GM12878 (cell line): ENCODE data around the gene METTL8. TPM values are rescaled to one million over a fixed set of nuclear protein-coding genes. Genes with fewer than 3 reads are reported as not detected.
A peak's percentile ranks its signal among the peaks of the same experiment; 100 is the strongest.

Experiments used
- BCL3 ChIP-seq: IDR thresholded peaks from 2 replicates; pipeline ENCODE4 v1.6.1; 2011; ENCODE audit warnings: borderline replicate concordance, low read depth, mild to moderate bottlenecking, moderate library complexity, low read length; ENCODE audit not compliant: insufficient read depth, poor library complexity, severe bottlenecking
- CBX5 ChIP-seq: sonication (generic); IDR thresholded peaks from 2 replicates; pipeline ENCODE4 v1.6.1; 2016; ENCODE audit warnings: low read depth, moderate library complexity, mild to moderate bottlenecking, inconsistent platforms
- CHD1 ChIP-seq: IDR thresholded peaks from 2 replicates; pipeline ENCODE4 v1.6.1; 2012; ENCODE audit warnings: low read depth, low read length, improper control_type of control experiment
- JUNB ChIP-seq: IDR thresholded peaks from 2 replicates; pipeline ENCODE4 v1.6.1; 2016; ENCODE audit warnings: antibody characterized with exemption, mild to moderate bottlenecking
- MEF2B ChIP-seq: fragments of 450-650 bp; IDR thresholded peaks from 2 replicates; pipeline ENCODE4 v1.6.1; 2018; ENCODE audit warnings: mild to moderate bottlenecking, moderate library complexity; ENCODE audit not compliant: partially characterized antibody, poor library complexity, severe bottlenecking
- NRF1 ChIP-seq: conservative IDR thresholded peaks from 2 replicates; pipeline ENCODE4 v1.6.1; 2011; ENCODE audit warnings: mild to moderate bottlenecking, low read depth, low read length, improper control_type of control experiment
- PAX8 ChIP-seq: fragments of 450-650 bp; IDR thresholded peaks from 2 replicates; pipeline ENCODE4 v1.6.1; 2017; ENCODE audit warnings: mild to moderate bottlenecking, moderate library complexity
- PKNOX1 ChIP-seq: fragments of 450-650 bp; IDR thresholded peaks from 2 replicates; pipeline ENCODE4 v1.6.1; 2016; ENCODE audit warnings: mild to moderate bottlenecking
- PML ChIP-seq: IDR thresholded peaks from 2 replicates; pipeline ENCODE4 v1.6.1; 2012; ENCODE audit warnings: low read length, inconsistent platforms
- POU2F2 ChIP-seq: IDR thresholded peaks from 3 replicates; pipeline ENCODE4 v1.6.1; 2011; ENCODE audit warnings: low read depth, mild to moderate bottlenecking, low read length, borderline replicate concordance
- RCOR1 ChIP-seq: conservative IDR thresholded peaks from 2 replicates; pipeline ENCODE4 v1.6.1; 2012; ENCODE audit warnings: low read depth, low read length, improper control_type of control experiment
- SMC3 ChIP-seq: IDR thresholded peaks from 2 replicates; pipeline ENCODE4 v1.6.1; 2011; ENCODE audit warnings: low read length, improper control_type of control experiment, borderline replicate concordance
- SREBF1 ChIP-seq: IDR thresholded peaks from 2 replicates; pipeline ENCODE4 v1.6.1; 2012; ENCODE audit warnings: mild to moderate bottlenecking, low read length
- STAT3 ChIP-seq: IDR thresholded peaks from 2 replicates; pipeline ENCODE4 v1.6.1; 2011; ENCODE audit warnings: low read depth, low read length, improper control_type of control experiment
- SUZ12 ChIP-seq: fragments of 200-600 bp; sonication (generic); IDR thresholded peaks from one replicate; pipeline ENCODE4 v1.6.1; 2018; ENCODE audit warnings: antibody characterized with exemption, mild to moderate bottlenecking; ENCODE audit not compliant: unreplicated experiment
- YBX1 ChIP-seq: fragments of 450-650 bp; IDR thresholded peaks from 2 replicates; pipeline ENCODE4 v1.6.1; 2016; ENCODE audit warnings: antibody characterized with exemption
- ZNF207 ChIP-seq: fragments of 450-650 bp; IDR thresholded peaks from 2 replicates; pipeline ENCODE4 v1.6.1; 2014; ENCODE audit warnings: antibody characterized with exemption, mild to moderate bottlenecking, borderline replicate concordance
- ZNF687 ChIP-seq: fragments of 450-650 bp; IDR thresholded peaks from 2 replicates; pipeline ENCODE4 v1.6.1; 2017; ENCODE audit warnings: mild to moderate bottlenecking, moderate library complexity
- ZSCAN29 ChIP-seq: fragments of 450-650 bp; IDR thresholded peaks from 2 replicates; pipeline ENCODE4 v1.6.1; 2017; ENCODE audit warnings: mild to moderate bottlenecking, moderate library complexity
- polyA plus RNA-seq, 11 experiments: library from polyadenylated mRNA; depleted of rRNA in 4 of 11; unstranded in 6 of 11; stranded (reverse) in 5 of 11; fragments of >200 nt; fragmentation: Nextera tagmentation in 4 of 11; fragmentation: Illumina TruSeq in 1 of 11; extraction: Ambion mirVana in 4 of 11; extraction: Trizol in 1 of 11; gene quantifications; 1 replicate in 1 of 11; 2 replicates in 10 of 11; pipeline versions ENCODE4 v1.2.1 to v1.2.3, GENCODE V29; 2011 to 2016; ENCODE audit warnings: inconsistent platforms in 2 of 11, missing spikeins in 2 of 11, low read depth in 1 of 11
- total RNA-seq, 4 experiments: library from RNA; depleted of rRNA in 3 of 4; stranded (reverse); fragments of >200 nt in 3 of 4; fragmentation: Illumina TruSeq in 1 of 4; extraction: Trizol in 1 of 4; gene quantifications; 2 replicates each; pipeline versions ENCODE4 v1.2.1 to v1.2.3, GENCODE V29; 2013 to 2021
- TF ChIP-seq, protein P1 (sequence below): IDR thresholded peaks from 2 replicates; pipeline ENCODE4 v1.6.1; 2012; ENCODE audit warnings: improper control_type of control experiment, low read depth, low read length; ENCODE audit not compliant: insufficient replicate concordance

The METTL8 gene
- total and polyA plus RNA-seq, 10 of the 15 experiments (the other 5 are each of a cell fraction or from before 2014, with no cell fraction given): 30.8 to 96.3 (median 51.5) TPM

DNA sequence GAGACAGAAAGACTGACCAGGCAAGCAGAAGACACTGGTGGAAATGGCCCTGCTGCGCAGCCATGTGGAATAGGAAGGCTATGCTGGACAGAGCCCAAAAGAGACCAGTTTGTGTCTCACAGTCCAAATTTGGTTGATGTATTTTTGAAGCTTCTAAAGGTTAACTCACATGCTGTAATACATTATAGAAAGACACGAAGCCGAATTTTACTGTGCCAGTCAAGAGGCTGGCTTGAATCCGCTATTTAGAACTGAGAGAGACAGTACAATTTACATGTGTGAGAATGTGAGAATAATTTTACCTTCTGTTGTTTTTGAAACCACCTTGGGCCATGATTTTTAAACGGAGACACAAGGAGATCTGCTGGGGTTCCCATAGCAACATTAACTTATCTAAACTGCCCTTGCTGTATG lies 113.6 kb downstream of the METTL8 start (continued):
- TF ChIP-seq RCOR1 (0 out of 2 replicates have a peak, but pooled peaks have one; percentile 64), SUZ12 (no peak), PML (no peak), BCL3 (peak; percentile 82), POU2F2 (0 out of 3 replicates have a peak, but pooled peaks have one; percentile 6), YBX1 (no peak), PAX8 (no peak), PKNOX1 (peak; percentile 84), ZSCAN29 (no peak; the same call in 1 of the 2 replicates), MEF2B (peak; percentile 32), CBX5 (peak; percentile 50), SREBF1 (no peak), JUNB (no peak), ZNF687 (peak; percentile 86), ZNF207 (0 out of 2 replicates have a peak, but pooled peaks have one; percentile 39), CHD1 (0 out of 2 replicates have a peak, but pooled peaks have one; percentile 75), NRF1 (no peak), STAT3 (peak; percentile 19; the same call in 1 of the 2 replicates), SMC3 (no peak)
- TF ChIP-seq, protein P1, sequence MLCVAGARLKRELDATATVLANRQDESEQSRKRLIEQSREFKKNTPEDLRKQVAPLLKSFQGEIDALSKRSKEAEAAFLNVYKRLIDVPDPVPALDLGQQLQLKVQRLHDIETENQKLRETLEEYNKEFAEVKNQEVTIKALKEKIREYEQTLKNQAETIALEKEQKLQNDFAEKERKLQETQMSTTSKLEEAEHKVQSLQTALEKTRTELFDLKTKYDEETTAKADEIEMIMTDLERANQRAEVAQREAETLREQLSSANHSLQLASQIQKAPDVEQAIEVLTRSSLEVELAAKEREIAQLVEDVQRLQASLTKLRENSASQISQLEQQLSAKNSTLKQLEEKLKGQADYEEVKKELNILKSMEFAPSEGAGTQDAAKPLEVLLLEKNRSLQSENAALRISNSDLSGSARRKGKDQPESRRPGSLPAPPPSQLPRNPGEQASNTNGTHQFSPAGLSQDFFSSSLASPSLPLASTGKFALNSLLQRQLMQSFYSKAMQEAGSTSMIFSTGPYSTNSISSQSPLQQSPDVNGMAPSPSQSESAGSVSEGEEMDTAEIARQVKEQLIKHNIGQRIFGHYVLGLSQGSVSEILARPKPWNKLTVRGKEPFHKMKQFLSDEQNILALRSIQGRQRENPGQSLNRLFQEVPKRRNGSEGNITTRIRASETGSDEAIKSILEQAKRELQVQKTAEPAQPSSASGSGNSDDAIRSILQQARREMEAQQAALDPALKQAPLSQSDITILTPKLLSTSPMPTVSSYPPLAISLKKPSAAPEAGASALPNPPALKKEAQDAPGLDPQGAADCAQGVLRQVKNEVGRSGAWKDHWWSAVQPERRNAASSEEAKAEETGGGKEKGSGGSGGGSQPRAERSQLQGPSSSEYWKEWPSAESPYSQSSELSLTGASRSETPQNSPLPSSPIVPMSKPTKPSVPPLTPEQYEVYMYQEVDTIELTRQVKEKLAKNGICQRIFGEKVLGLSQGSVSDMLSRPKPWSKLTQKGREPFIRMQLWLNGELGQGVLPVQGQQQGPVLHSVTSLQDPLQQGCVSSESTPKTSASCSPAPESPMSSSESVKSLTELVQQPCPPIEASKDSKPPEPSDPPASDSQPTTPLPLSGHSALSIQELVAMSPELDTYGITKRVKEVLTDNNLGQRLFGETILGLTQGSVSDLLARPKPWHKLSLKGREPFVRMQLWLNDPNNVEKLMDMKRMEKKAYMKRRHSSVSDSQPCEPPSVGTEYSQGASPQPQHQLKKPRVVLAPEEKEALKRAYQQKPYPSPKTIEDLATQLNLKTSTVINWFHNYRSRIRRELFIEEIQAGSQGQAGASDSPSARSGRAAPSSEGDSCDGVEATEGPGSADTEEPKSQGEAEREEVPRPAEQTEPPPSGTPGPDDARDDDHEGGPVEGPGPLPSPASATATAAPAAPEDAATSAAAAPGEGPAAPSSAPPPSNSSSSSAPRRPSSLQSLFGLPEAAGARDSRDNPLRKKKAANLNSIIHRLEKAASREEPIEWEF: peak; percentile 79
